Measurements from ENCODE around the gene EXOC2. TPM values are rescaled to one million over a fixed set of nuclear protein-coding genes. Genes with fewer than 3 reads are reported as not detected.
"Not testable (repeated sequence)": the region's sequence is repeated elsewhere in the genome, so short reads cannot be mapped to it uniquely, and the experiment has no call there.

EXOC2 gene
- total and polyA plus RNA-seq, 10 donors = 7.0 to 32.8 (median 25.3) TPM

GRCh38 chr6:701215-701614, 8.3 kb upstream of the EXOC2 start:
- intact Hi-C loops (cut with DNase I; ENCODE audit: low total_unique reads) = no loop called here
- Histone ChIP-seq H3K4me1 (peaks cover 0 to 4% (median 0%) of the 10 kb centered on the region in 6 donors), H3K27ac (no peak overlapping the region), H3K36me3 (no peaks in the 10 kb centered on the region), H3K4me3 (no peak overlapping the region), H3K9me3 (no peaks in the 10 kb centered on the region), H3K27me3 (replicated peaks in 1 of 7) (no peaks in the 10 kb centered on the region)
- TF ChIP-seq, protein P1, sequence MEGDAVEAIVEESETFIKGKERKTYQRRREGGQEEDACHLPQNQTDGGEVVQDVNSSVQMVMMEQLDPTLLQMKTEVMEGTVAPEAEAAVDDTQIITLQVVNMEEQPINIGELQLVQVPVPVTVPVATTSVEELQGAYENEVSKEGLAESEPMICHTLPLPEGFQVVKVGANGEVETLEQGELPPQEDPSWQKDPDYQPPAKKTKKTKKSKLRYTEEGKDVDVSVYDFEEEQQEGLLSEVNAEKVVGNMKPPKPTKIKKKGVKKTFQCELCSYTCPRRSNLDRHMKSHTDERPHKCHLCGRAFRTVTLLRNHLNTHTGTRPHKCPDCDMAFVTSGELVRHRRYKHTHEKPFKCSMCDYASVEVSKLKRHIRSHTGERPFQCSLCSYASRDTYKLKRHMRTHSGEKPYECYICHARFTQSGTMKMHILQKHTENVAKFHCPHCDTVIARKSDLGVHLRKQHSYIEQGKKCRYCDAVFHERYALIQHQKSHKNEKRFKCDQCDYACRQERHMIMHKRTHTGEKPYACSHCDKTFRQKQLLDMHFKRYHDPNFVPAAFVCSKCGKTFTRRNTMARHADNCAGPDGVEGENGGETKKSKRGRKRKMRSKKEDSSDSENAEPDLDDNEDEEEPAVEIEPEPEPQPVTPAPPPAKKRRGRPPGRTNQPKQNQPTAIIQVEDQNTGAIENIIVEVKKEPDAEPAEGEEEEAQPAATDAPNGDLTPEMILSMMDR (IDR thresholded peaks at IDR 0.05 in 8 of 11, conservative IDR thresholded peaks at IDR 0.05 in 3 of 11) = no peak
- TF ChIP-seq POLR2AphosphoS5 (IDR thresholded peaks at IDR 0.05) (no peak), POLR2A (IDR thresholded peaks at IDR 0.05) (no peak)
- WGBS, 5 donors = 79 to 87% (median 84%) methylated on average over 4 of the region's 4 CpGs
- DNase-seq = no peak

DNA sequence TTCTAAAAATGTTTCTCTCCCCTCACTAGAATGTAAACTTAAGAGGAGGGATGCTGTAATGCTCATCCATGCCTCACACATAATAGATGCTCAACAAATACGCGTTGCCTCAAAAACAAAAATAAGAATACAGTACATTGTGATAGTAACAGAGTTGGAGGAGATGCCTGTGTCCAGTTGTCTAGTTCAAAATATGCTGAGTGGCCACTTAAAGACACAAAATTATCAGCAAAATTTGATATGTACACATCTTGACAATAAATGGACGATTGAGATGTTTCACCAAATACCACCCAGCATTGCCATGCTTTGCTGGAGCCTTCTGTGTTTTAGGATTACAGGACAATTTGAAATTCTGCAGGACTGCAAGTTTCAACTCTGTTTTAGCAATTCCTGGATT, 7.6 kb upstream of the EXOC2 start:
- DNase-seq = no peak
- Histone ChIP-seq H3K4me1 (peaks cover 0 to 4% (median 0%) of the 10 kb centered on the region in 6 donors), H3K4me3 (no peak overlapping the region), H3K27me3 (replicated peaks in 1 of 7) (no peaks in the 10 kb centered on the region), H3K27ac (no peak overlapping the region), H3K36me3 (no peaks in the 10 kb centered on the region), H3K9me3 (no peaks in the 10 kb centered on the region)
- TF ChIP-seq POLR2A (IDR thresholded peaks at IDR 0.05) = no peak
- TF ChIP-seq POLR2AphosphoS5 (IDR thresholded peaks at IDR 0.05) = no peak
- TF ChIP-seq, protein P1 (IDR thresholded peaks at IDR 0.05 in 8 of 11, conservative IDR thresholded peaks at IDR 0.05 in 3 of 11) = no peak
- intact Hi-C loops (cut with DNase I; ENCODE audit: low total_unique reads) = no loop called here
- WGBS, 5 donors = 94 to 97% (median 96%) methylated on average over 3 of the region's 3 CpGs

GRCh38 chr6:699319-699718, 6.4 kb upstream of the EXOC2 start:
- intact Hi-C loops (cut with DNase I; ENCODE audit: low total_unique reads) = no loop called here
- Histone ChIP-seq H3K27me3 (replicated peaks in 1 of 7) (no peaks in the 10 kb centered on the region), H3K36me3 (no peaks in the 10 kb centered on the region), H3K4me1 (peaks cover 0 to 4% (median 0%) of the 10 kb centered on the region in 6 donors), H3K4me3 (no peak overlapping the region), H3K9me3 (no peaks in the 10 kb centered on the region), H3K27ac (peak overlapping the region in 2 of 8 donors; percentile 38 to 39)
- WGBS, 5 donors = 54 to 66% (median 64%) methylated on average over 5 to 6 of the region's 6 CpGs
- no peak for DNase-seq
- TF ChIP-seq POLR2A (IDR thresholded peaks at IDR 0.05) = no peak
- TF ChIP-seq, protein P1 (IDR thresholded peaks at IDR 0.05 in 8 of 11, conservative IDR thresholded peaks at IDR 0.05 in 3 of 11) = no peak
- no peak for TF ChIP-seq POLR2AphosphoS5 (IDR thresholded peaks at IDR 0.05)

DNA sequence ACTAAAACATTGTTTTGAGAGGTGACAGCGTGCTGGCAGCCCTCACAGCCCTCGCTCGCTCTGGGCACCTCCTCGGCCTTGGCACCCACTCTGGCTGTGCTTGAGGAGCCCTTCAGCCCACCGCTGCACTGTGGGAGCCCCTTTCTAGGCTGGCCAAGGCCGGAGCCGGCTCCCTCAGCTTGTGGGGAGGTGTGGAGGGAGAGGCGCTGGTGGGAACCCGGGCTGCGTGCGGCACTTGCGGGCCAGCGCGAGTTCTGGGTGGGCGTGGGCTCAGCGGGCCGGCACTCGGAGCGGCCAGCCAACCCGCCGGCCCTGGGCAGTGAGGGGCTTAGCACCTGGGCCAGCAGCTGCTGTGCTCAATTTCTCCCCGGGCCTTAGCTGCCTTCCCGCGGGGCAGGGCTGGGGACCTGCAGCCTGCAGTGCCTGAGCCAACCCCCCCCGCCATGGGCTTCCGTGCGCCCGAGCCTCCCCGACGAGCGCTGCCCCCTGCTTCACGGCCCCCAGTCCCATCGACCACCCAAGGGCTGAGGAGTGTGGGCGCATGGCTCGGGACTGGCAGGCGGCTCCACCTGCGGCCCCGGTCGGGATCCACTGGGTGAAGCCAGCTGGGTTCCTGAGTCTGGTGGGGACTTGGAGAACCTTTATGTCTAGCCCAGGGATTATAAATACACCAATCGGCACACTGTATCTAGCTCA, 1.6 kb upstream of the EXOC2 start:
- 95 to 98% (median 98%) methylated on average over 25 to 40 of the region's 40 CpGs for WGBS, 5 donors
- H3K9me3 ChIP-seq; intact Hi-C loops (cut with DNase I; ENCODE audit: low total_unique reads); H3K36me3 ChIP-seq; H3K27me3 ChIP-seq (replicated peaks in 1 of 7); H3K4me3 ChIP-seq; DNase-seq; H3K27ac ChIP-seq: not testable (repeated sequence)
- peaks cover 12 to 39% (median 22%) of the 10 kb centered on the region in 6 donors for H3K4me1 ChIP-seq

Data from spleen (tissue), 11 donors.